Measurements from ENCODE around the gene TRIM28.
"Not testable (repeated sequence)": the region's sequence is repeated elsewhere in the genome, so short reads cannot be mapped to it uniquely, and the experiment has no call there.

TRIM28 gene

DNA sequence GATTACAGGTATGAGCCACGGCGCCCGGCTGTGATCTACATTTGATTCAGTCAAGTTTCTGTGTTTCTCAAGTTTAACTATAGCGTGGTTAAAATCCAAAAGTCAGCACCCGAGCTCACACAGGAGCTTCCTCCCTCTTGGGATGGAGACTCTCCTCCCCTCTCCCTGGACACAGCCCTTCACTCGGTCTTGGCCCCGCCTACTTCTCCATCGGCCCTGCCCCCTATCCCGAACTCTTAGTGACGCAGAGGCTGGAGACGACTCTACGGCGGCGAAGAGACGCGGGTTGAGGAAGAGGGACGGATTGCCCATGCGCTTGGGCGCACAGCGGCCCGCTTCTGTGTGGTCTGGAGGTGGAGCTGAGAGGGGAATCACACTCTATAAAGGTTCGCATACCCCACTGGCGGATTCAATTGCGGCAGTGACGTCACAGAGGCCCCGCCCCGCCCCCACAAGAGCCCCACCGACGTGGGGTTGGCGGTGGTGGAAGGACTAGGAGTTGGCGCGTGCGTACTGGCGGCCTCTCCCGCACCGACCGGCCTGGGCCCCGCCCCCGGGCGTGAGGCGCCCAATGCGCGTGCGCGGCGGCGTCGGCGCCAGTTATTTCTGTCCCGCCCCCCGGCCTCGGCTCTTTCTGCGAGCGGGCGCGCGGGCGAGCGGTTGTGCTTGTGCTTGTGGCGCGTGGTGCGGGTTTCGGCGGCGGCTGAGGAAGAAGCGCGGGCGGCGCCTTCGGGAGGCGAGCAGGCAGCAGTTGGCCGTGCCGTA lies at the start of gene TRIM28:
TSS of gene TRIM28 (plus strand) at position 239 of the 765 bp plus-strand sequence. CDS start 694 bp downstream, outside the sequence.
- TF ChIP-seq GATA1 (IDR thresholded peaks at IDR 0.05; ENCODE audit: low read depth, low read length) (no peak), POLR2A (IDR thresholded peaks at IDR 0.05; ENCODE audit: low read length) (peak; percentile 90)
- DNase-seq: no peak

DNA sequence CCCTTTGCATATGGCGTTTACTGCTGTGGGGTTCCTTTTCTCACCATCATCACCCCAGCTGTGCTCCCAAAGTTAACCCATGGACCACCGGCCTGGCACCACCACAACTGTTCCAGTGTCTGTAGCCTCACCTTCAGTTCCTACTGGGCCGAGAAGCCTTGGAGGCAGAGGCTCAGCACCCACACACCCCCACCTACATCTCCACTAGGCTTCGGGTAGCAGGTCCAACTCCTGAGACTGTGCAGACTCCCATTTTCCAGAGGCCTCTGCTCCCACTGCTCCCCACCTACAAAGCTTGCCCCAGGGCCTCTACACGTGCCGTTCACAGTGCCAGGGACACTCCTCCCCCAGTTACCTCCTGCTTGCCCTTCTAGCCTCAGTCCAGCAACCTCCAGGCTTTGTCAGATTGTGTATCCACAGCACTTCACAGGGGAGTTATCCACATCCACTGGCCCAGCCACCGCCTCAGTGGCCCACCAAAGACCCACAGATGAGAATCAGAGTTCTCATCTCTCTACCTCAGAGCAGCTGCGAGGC lies 46.2 kb upstream of the TRIM28 start:
- no peak for TF ChIP-seq POLR2A (IDR thresholded peaks at IDR 0.05; ENCODE audit: low read length)
- no peak for TF ChIP-seq GATA1 (IDR thresholded peaks at IDR 0.05; ENCODE audit: low read depth, low read length)
- DNase-seq: no peak

DNA sequence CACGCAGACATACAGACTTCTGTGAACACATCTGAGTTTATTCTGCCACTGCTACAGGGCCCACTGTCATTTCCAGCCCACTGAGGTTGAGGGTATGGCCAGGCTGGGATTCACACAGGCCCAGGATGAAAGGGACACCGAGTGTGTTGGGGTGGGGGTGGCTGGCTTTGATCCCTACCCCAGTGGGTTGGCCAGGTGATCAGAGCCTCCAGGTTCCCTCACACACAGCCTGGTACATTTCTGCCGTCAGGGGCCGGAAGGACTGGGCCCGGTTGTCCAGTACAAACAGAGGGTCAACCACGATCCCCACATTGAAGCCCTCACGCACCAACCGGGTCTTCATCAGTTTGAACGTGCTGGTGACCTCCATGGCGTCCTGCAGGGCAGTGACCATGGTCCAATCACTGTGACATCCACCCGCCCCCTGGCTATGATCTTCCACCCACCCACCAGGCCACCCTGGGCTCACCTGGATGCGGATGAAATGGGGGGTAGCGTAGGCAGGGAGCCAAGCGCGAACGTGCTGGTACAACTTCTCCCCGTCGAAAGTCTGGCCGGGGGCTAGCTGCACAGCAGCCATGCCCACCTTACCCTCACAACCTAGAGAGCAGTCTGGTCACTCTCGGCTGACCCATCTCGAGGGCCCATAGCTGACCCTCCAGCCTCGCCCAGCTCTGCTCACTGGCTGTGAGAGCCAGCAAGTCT lies 45.4 kb upstream of the TRIM28 start:
- no peak for DNase-seq
- TF ChIP-seq GATA1 (IDR thresholded peaks at IDR 0.05; ENCODE audit: low read depth, low read length): no peak
- TF ChIP-seq POLR2A (IDR thresholded peaks at IDR 0.05; ENCODE audit: low read length): no peak

DNA sequence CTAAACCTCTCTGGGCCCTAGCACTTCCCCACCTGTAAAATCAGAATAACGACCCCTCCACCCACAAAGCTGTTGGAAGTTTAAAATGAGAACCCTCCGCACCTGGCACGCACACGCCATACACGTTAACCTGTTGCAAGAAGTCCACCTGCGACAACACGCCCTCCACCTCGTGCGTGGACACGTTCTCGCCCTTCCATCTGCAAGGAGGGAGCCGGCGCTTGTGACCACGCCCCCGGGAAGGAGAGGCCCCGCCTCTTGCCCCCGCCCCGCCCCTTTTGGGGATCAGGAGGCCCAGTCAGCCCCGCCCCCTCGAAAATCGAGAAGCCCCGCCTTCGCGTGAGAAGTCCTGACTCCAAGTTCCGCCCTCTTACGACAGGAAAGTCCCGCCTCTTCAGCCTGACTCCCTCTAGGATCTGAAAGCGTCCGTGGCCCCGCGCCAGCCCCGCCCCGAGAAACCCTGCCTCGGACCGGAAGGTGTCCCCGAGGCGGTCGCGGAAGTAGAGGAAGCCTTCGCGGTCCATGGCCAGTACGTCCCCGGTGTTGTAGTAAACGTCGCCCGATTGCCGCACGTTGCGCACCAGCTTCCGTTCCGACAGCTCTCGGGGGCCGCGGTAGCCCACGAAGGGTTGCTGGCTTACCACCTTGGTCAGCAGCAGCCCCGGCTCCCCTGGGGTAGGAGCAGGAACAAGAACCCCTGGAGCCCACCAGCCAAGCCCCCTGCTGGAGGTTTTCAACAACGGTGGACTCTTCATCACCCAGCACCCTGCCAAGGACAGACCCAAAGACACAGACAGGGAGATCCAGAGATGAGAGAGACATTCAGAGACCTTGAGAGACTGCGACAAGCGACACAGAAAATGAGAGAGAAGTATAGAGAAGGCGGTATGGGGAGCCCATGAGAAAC lies 44.6 kb upstream of the TRIM28 start:
- TF ChIP-seq GATA1 (IDR thresholded peaks at IDR 0.05; ENCODE audit: low read depth, low read length): no peak
- peak; percentile 65 for TF ChIP-seq POLR2A (IDR thresholded peaks at IDR 0.05; ENCODE audit: low read length)
- peak; percentile 99 to 100 for DNase-seq

DNA sequence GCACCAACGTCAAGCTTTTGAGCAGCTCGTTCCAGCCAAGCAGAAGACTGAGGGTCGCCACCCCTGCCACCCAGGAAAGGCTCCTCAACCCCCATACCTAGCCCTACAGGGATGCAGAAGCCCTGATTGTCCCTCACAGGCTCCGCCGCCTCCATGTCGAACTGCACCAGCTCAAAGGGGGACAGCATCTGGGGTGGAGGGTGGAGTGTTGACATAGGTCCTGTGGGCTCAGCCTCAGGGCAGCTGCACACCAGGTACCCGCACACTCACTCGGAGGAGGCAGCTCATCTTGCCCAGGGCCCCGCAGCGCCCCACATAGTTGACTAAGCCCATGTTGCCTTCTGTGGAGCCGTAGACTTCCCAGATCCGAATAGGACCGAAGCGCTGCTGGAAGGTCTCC lies 43.6 kb upstream of the TRIM28 start:
- TF ChIP-seq POLR2A (IDR thresholded peaks at IDR 0.05; ENCODE audit: low read length) (no peak), GATA1 (IDR thresholded peaks at IDR 0.05; ENCODE audit: low read depth, low read length) (no peak)
- no peak for DNase-seq

DNA sequence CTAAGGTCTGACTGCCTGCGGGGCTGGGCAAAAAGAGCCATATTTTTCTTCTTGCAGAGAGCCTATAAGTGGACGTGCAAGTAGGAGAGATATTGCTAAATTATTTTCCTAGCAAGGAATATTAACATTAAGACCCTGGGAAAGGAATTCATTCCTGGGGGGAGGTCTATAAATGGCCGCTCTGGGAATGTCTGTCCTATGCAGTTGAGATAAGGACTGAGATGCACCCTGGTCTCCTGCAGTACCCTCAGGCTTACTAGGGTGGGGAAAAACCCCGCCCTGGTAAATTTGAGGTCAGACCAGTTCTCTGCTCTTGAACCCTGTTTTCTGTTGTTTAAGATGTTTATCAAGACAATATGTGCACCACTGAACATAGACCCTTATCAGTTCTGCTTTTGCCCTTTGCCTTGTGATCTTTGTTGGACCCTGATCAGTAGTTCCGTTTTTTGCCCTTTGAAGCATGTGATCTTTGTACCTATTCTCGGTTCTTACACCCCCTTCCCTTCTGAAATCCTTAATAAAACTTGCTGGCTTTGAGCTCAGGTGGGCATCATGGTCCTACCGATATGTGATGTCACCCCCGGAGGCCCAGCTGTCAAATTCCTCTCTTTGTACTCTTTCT lies 36.2 kb upstream of the TRIM28 start:
- not testable (repeated sequence) for DNase-seq

DNA sequence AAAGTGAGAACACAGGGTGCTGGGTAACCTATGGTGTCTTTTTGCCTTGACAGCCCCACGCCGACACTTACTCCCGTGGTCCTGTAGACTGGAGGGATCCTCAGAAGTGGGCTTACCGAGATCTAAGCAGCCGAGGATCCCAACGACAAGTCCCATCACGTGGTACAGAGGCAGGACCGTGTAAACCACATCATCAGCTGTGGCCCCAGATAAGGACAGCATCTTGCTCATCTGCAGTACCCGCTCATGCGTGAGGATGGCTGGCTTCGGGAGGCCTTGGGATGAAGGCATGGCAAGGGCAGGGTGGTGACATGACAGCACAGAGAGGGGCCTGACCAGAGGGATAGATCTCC lies 34.2 kb upstream of the TRIM28 start:
- TF ChIP-seq POLR2A (IDR thresholded peaks at IDR 0.05; ENCODE audit: low read length): no peak
- TF ChIP-seq GATA1 (IDR thresholded peaks at IDR 0.05; ENCODE audit: low read depth, low read length): no peak
- DNase-seq: peak; percentile 69 to 88

DNA sequence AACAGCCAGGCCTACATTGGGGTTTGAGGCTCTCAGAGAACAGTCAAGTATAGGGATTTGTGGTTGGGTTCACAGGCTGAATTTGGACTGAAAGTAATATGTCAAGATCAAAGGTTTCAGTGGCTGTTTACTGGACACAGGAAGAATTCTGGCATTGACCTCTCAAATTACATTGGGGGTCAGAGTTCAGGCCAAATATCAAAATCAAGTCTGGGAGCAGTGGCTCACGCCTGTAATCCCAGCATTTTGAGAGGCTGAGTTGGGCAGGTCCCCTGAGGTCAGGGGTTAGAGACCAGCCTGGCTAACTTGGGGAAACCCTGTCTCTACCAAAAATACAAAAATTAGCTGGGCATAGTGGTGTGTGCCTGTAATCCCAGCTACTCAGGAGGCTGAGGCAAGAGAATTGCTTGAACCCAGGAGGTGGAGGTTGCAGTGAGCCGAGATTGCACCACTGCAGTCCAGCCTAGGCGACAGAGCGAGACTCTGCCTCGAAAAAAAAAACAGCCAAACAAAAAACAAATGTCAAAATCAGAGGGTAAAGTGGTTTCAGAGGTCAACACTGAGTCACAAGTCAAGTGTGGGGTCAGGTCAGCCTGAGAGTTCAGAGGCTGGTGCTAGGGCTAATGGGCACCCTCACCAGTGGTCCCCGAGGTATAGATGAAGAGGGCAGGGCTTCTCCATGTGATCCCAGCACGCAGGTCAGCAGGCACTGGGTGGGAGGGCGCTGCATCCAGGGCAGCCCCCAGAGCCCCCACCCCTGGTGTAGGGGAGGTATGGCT lies 33.6 kb upstream of the TRIM28 start:
- DNase-seq: no peak
- TF ChIP-seq POLR2A (IDR thresholded peaks at IDR 0.05; ENCODE audit: low read length): no peak
- TF ChIP-seq GATA1 (IDR thresholded peaks at IDR 0.05; ENCODE audit: low read depth, low read length): no peak

DNA sequence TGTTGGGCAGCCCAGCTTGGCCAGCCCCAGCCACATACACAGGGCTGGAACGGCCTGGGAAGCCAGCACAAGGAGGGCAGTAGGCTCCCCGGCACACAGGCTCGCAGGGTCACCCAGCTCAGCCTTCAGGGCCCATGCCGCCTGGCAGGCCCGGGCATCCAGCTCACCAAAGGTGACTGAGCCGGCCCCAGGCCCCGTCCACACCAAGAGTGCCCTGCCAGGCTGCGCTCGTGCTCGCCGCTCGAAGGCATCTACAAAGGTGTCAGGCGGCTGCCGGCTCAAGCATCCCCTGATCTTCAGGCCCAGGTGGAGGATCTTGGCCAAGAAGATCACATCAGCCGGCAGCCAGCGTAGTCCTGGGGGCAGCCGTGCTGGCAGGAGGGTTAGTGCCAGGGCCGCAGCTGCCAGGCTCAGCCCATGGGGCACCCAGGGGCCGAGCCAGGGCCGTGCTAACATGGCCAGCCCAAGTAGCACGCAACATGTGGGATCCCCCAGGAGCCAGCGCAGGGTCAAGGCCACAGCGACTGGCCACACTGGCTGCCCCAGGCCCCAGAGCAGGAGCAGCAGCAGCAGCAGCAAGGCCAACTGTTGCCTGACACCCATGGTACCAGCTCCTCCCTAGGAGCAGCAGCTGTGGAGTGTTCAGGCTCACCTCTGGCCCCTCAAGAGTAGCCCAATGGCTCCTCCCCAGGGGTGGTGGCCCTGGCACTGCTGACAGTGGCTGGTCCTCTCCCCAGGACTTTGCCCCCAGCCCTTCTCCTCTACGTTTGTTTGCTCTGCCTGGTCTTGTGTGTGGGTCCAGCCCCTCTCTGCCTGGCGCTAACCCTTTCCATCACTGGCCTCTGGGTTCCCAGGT lies 32.3 kb upstream of the TRIM28 start, which contains the start of gene SLC27A5:
TSS of gene SLC27A5 (minus strand) at position 640 of the 856 bp plus-strand sequence. CDS start at position 603, 37 bp downstream.
- no peak for DNase-seq
- TF ChIP-seq GATA1 (IDR thresholded peaks at IDR 0.05; ENCODE audit: low read depth, low read length) (no peak), POLR2A (IDR thresholded peaks at IDR 0.05; ENCODE audit: low read length) (no peak)

DNA sequence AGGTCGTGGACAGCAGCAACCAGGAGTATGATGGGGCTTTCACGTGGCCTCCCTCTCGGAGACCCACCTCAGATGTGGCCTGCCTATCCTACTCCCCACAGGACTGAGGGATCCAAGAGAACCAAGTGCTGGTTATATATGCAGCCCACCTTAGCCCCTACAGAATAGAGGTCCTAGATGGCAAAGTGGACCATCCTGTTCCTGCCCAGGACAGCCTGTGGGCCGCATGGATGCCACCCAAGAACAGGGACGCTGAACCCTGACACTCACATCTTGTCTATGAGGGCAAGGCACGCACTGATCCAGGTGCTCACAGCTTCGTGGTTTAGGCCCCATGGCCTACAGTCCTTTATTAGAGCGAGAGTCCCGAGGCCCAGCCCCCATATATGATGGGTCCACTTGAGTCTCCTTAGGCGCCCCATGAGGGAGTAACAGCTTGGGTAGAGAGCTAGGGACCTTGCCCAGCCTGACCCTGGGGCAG lies 30.6 kb upstream of the TRIM28 start:
- DNase-seq: no peak
- TF ChIP-seq GATA1 (IDR thresholded peaks at IDR 0.05; ENCODE audit: low read depth, low read length) (no peak), POLR2A (IDR thresholded peaks at IDR 0.05; ENCODE audit: low read length) (no peak)

DNA sequence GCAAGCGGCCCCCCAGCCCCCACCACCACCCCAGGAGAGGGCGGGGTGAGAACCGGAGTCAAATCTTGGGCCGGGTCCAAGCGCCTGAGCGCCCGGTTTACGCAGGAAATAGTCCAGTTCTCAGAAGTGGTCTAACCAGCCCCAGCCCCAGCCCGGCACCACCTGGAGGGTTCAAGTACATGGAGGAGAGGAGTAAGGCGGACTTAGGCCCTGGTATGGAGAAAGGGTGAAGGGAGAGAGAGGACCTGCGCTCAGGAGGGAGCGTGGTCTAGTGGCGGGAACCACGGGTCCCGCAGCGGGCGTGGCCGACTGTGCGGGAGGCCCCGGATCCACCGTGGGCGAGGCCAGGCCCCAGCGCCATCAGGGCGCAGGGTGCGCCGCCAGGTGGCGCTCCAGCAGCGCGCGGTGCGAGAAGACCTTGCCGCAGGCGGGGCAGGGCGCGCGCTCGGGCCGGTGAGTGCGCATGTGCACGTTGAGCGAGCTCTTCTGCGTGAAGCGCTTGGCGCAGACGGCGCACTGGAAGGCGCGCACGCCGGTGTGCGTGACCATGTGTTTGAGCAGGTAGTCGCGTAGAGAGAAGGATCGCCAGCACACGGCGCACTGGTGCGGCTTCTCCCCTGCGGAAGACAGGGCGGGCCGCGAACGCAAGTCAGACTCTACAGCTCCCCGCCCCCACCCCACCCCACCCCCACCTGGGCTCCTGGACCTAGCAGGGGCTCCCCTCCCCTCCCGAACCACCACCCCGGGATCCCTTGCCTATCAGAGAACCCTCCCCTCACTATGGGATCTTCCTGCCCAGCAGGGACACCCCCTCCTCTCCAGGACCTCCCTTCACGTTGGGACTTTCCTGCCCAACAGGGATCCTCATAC lies 29.9 kb upstream of the TRIM28 start:
- TF ChIP-seq GATA1 (IDR thresholded peaks at IDR 0.05; ENCODE audit: low read depth, low read length) (no peak), POLR2A (IDR thresholded peaks at IDR 0.05; ENCODE audit: low read length) (peak; percentile 70)
- peak; percentile 96 to 97 for DNase-seq

Measured in erythroblast (primary cell).